ENCODE data around the gene PTPRN2. TPM values are rescaled to one million over a fixed set of nuclear protein-coding genes. Genes with fewer than 3 reads are reported as not detected.

Gene PTPRN2
- total and polyA plus RNA-seq, 2 of the 13 experiments (the other 11 are each of a cell fraction or from before 2014, with no cell fraction given), result 2.5 to 24.2 TPM

GRCh38 chr7:157843336-157844140, 744.1 kb downstream of the PTPRN2 start:
- intact Hi-C loops (cut with micrococcal nuclease; ENCODE audit: unreplicated experiment) (no loop called here), in situ Hi-C loops (cut with HindIII; ENCODE audit: extremely low pct_ligation_motif_present, low pct_unique_long_range_greater_than_20kb) (no loop called here)
- no peak overlapping the region for H2AFZ ChIP-seq (ENCODE audit: low read length)
- H3K27me3 ChIP-seq (ENCODE audit: control insufficient read depth in 1 of 2, insufficient read depth in 2 of 2, low read length in 2 of 2), result peaks cover 3 to 18% of the 10 kb centered on the region in 2 experiments; a peak in 2 of 5 replicates
- no peak overlapping the region for H3K9ac ChIP-seq (ENCODE audit: insufficient read depth, low read depth, low read length)
- WGBS (ENCODE audit: low lambda C conversion rate), result 78% methylated on average over 27 of the region's 29 CpGs
- H3K4me2 ChIP-seq (ENCODE audit: low read depth, low read length), result no peak overlapping the region
- no peak for DNase-seq (ENCODE audit: low spot score)
- POLR2A ChIA-PET, result no interaction called here
- FAIRE-seq, result no peak
- H3K79me2 ChIP-seq (ENCODE audit: insufficient read depth, low read length), result no peaks in the 10 kb centered on the region
- no peaks in the 10 kb centered on the region for H3K4me1 ChIP-seq (ENCODE audit: insufficient read depth, low read length)
- CTCF ChIA-PET (ENCODE audit: low intra/inter-chr PET ratio, low total read pairs), result no interaction called here
- no peak for TF ChIP-seq FOSL2 (CRISPR knock-in tag; IDR thresholded peaks at IDR 0.05)
- no peak for TF ChIP-seq ZNF564 (CRISPR knock-in tag; IDR thresholded peaks at IDR 0.05)
- no peak for TF ChIP-seq SKI (IDR thresholded peaks at IDR 0.05; ENCODE audit: partially characterized antibody)
- TF ChIP-seq ZNF10 (CRISPR knock-in tag; IDR thresholded peaks at IDR 0.05; ENCODE audit: borderline replicate concordance, low read depth), result no peak
- TF ChIP-seq CENPT (CRISPR knock-in tag; IDR thresholded peaks at IDR 0.05; ENCODE audit: low read depth), result no peak
- TF ChIP-seq ZNF841 (CRISPR knock-in tag; IDR thresholded peaks at IDR 0.05; ENCODE audit: borderline replicate concordance), result no peak
- TF ChIP-seq, protein P1, sequence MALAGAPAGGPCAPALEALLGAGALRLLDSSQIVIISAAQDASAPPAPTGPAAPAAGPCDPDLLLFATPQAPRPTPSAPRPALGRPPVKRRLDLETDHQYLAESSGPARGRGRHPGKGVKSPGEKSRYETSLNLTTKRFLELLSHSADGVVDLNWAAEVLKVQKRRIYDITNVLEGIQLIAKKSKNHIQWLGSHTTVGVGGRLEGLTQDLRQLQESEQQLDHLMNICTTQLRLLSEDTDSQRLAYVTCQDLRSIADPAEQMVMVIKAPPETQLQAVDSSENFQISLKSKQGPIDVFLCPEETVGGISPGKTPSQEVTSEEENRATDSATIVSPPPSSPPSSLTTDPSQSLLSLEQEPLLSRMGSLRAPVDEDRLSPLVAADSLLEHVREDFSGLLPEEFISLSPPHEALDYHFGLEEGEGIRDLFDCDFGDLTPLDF (CRISPR knock-in tag; IDR thresholded peaks at IDR 0.05), result no peak
- no peak for TF ChIP-seq CBX2 (IDR thresholded peaks at IDR 0.05; ENCODE audit: low read depth, low read length)
- no peak for TF ChIP-seq CBX2 (CRISPR knock-in tag; IDR thresholded peaks at IDR 0.05; ENCODE audit: low read depth)
- H3K36me3 ChIP-seq (replicated peaks in 1 of 2; ENCODE audit: control insufficient read depth in 1 of 2, insufficient read depth in 2 of 2, low read length in 2 of 2), result no peaks in the 10 kb centered on the region
- H3K4me3 ChIP-seq (replicated peaks in 1 of 3; ENCODE audit: insufficient read depth in 1 of 3, low read depth in 2 of 3, low read length in 3 of 3), result no peak overlapping the region
- no peak overlapping the region for H3K27ac ChIP-seq (ENCODE audit: extremely low read length, insufficient read depth, low read length)
- no TSS peak for BruUV-seq (replicated peaks)
- peaks cover 13% of the 10 kb centered on the region; the same call in 1 of the 2 replicates for H4K20me1 ChIP-seq (ENCODE audit: insufficient read depth, low read length)
- H3K9me3 ChIP-seq (ENCODE audit: low read length), result no peaks in the 10 kb centered on the region
- ATAC-seq, result no peak
